Stomach smooth muscle (tissue), 2 donors: ENCODE data around the gene SUMO2.
"Not testable (repeated sequence)": the region's sequence is repeated elsewhere in the genome, so short reads cannot be mapped to it uniquely, and the experiment has no call there.

ENCODE experiments used
- H3K27ac ChIP-seq: one replicate; pipeline ENCODE4 v1.7.0; 2013; ENCODE audit warnings: mild to moderate bottlenecking, low read length, inconsistent platforms
- H3K27me3 ChIP-seq, 2 donors: one replicate each; pipeline ENCODE4 v1.7.0; 2013; ENCODE audit warnings: low read length in 2 of 2; ENCODE audit not compliant: insufficient read depth in 2 of 2, control insufficient read depth in 1 of 2
- H3K36me3 ChIP-seq, 2 donors: one replicate each; pipeline ENCODE4 v1.7.0; 2013; ENCODE audit warnings: low read length in 2 of 2; ENCODE audit not compliant: control insufficient read depth in 2 of 2, insufficient read depth in 2 of 2
- H3K4me1 ChIP-seq: one replicate; pipeline ENCODE4 v1.7.0; 2013; ENCODE audit warnings: low read length; ENCODE audit not compliant: control insufficient read depth, insufficient read depth
- H3K4me3 ChIP-seq, 2 donors: one replicate each; pipeline ENCODE4 v1.7.0; 2013; ENCODE audit warnings: low read length in 2 of 2
- H3K9ac ChIP-seq, 2 donors: one replicate each; pipeline ENCODE4 v1.7.0; 2013; ENCODE audit warnings: low read length in 2 of 2, mild to moderate bottlenecking in 1 of 2
- H3K9me3 ChIP-seq, 2 donors: one replicate each; pipeline ENCODE4 v1.7.0; 2013; ENCODE audit warnings: low read length in 2 of 2; ENCODE audit not compliant: control insufficient read depth in 2 of 2
- donor health status: healthy.
- donor health status: Pancreatic carcinoma.

SUMO2 gene

GRCh38 chr17:75208161-75208560 is 25.4 kb upstream of the SUMO2 start:
- H3K36me3 ChIP-seq: peaks cover 13 to 22% of the 10 kb centered on the region in 2 donors
- no peaks in the 10 kb centered on the region for H3K9me3 ChIP-seq
- no peaks in the 10 kb centered on the region for H3K27me3 ChIP-seq
- peaks cover 22% of the 10 kb centered on the region for H3K4me1 ChIP-seq
- no peak overlapping the region for H3K27ac ChIP-seq
- H3K9ac ChIP-seq: no peak overlapping the region
- no peak overlapping the region for H3K4me3 ChIP-seq

GRCh38 chr17:75207760-75208159 is 25.0 kb upstream of the SUMO2 start:
- Histone ChIP-seq H3K27me3 (no peaks in the 10 kb centered on the region), H3K4me1 (peaks cover 22% of the 10 kb centered on the region), H3K9ac (no peak overlapping the region), H3K27ac (no peak overlapping the region), H3K36me3 (peaks cover 11 to 19% of the 10 kb centered on the region in 2 donors), H3K9me3 (no peaks in the 10 kb centered on the region), H3K4me3 (no peak overlapping the region)

GRCh38 chr17:75207050-75207407 is 24.3 kb upstream of the SUMO2 start:
- Histone ChIP-seq H3K36me3 (peaks cover 11 to 14% of the 10 kb centered on the region in 2 donors), H3K4me1 (peaks cover 22% of the 10 kb centered on the region)
- H3K27me3 ChIP-seq, H3K9me3 ChIP-seq, H3K27ac ChIP-seq, H3K4me3 ChIP-seq, H3K9ac ChIP-seq: not testable (repeated sequence)

- peak overlapping the region; percentile 96 to 100 for H3K4me3 ChIP-seq
- H3K36me3 ChIP-seq: peaks cover 7 to 9% of the 10 kb centered on the region in 2 donors
- peak overlapping the region; percentile 93 for H3K27ac ChIP-seq
- no peaks in the 10 kb centered on the region for H3K9me3 ChIP-seq
- H3K27me3 ChIP-seq: no peaks in the 10 kb centered on the region
- H3K9ac ChIP-seq: peak overlapping the region; percentile 97 to 98
- peaks cover 22% of the 10 kb centered on the region for H3K4me1 ChIP-seq
These were observed 23.0 kb upstream of the SUMO2 start for GRCh38 chr17:75205793-75206163.

GRCh38 chr17:75205037-75205792 is 22.5 kb upstream of the SUMO2 start, which contains the start of gene NUP85:
Gene NUP85, plus strand, starts transcription at chr17:75205679. Its CDS starts 83 bp downstream, at chr17:75205762.
- H3K27ac ChIP-seq: peak within 1 kb of the TSS; percentile 93
- peaks cover 5 to 7% of the 10 kb centered on the region in 2 donors for H3K36me3 ChIP-seq
- H3K9ac ChIP-seq: peak within 1 kb of the TSS; percentile 97 to 98
- no peaks in the 10 kb centered on the region for H3K9me3 ChIP-seq
- no peaks in the 10 kb centered on the region for H3K27me3 ChIP-seq
- H3K4me1 ChIP-seq: peaks cover 22% of the 10 kb centered on the region
- H3K4me3 ChIP-seq: peak within 1 kb of the TSS; percentile 96 to 100

- Histone ChIP-seq H3K4me3 (no peak overlapping the region), H3K9ac (no peak overlapping the region), H3K4me1 (peaks cover 8% of the 10 kb centered on the region), H3K9me3 (no peaks in the 10 kb centered on the region), H3K36me3 (no peaks in the 10 kb centered on the region), H3K27ac (no peak overlapping the region), H3K27me3 (no peaks in the 10 kb centered on the region)
These were observed 17.3 kb upstream of the SUMO2 start for GRCh38 chr17:75199886-75200618.

GRCh38 chr17:75194879-75195278 is 12.1 kb upstream of the SUMO2 start:
- no peaks in the 10 kb centered on the region for H3K9me3 ChIP-seq
- H3K27me3 ChIP-seq: no peaks in the 10 kb centered on the region
- H3K4me3 ChIP-seq: no peak overlapping the region
- no peak overlapping the region for H3K9ac ChIP-seq
- H3K36me3 ChIP-seq: no peaks in the 10 kb centered on the region
- H3K4me1 ChIP-seq: no peaks in the 10 kb centered on the region
- no peak overlapping the region for H3K27ac ChIP-seq

GRCh38 chr17:75191584-75191983 is 8.8 kb upstream of the SUMO2 start:
- H3K9ac ChIP-seq: no peak overlapping the region
- no peaks in the 10 kb centered on the region for H3K4me1 ChIP-seq
- no peaks in the 10 kb centered on the region for H3K9me3 ChIP-seq
- H3K27ac ChIP-seq: no peak overlapping the region
- H3K27me3 ChIP-seq: no peaks in the 10 kb centered on the region
- H3K4me3 ChIP-seq: no peak overlapping the region
- no peaks in the 10 kb centered on the region for H3K36me3 ChIP-seq

GRCh38 chr17:75188614-75189013 is 5.9 kb upstream of the SUMO2 start:
- H3K9ac ChIP-seq: no peak overlapping the region
- no peaks in the 10 kb centered on the region for H3K36me3 ChIP-seq
- no peaks in the 10 kb centered on the region for H3K9me3 ChIP-seq
- H3K4me3 ChIP-seq: no peak overlapping the region
- no peaks in the 10 kb centered on the region for H3K4me1 ChIP-seq
- H3K27me3 ChIP-seq: no peaks in the 10 kb centered on the region
- no peak overlapping the region for H3K27ac ChIP-seq

- H3K36me3 ChIP-seq: no peaks in the 10 kb centered on the region
- no peak overlapping the region for H3K9ac ChIP-seq
- no peaks in the 10 kb centered on the region for H3K9me3 ChIP-seq
- H3K27ac ChIP-seq: peak overlapping the region; percentile 94
- H3K4me3 ChIP-seq: no peak overlapping the region
- no peaks in the 10 kb centered on the region for H3K27me3 ChIP-seq
- peaks cover 17% of the 10 kb centered on the region for H3K4me1 ChIP-seq
These were observed 1.5 kb upstream of the SUMO2 start for GRCh38 chr17:75183999-75184884.
